Activated CD8-positive, alpha-beta T cell treated with anti-CD3 and anti-CD28 coated beads for 36 hours (primary cell): ENCODE results near the gene BICRA. TPM values are rescaled to one million over a fixed set of nuclear protein-coding genes. Genes with fewer than 3 reads are reported as not detected.
"Not testable (repeated sequence)": the region's sequence is repeated elsewhere in the genome, so short reads cannot be mapped to it uniquely, and the experiment has no call there.

Experiments
- ATAC-seq: fragments of 200-7000 bp; cut with Tn5 transposase; one replicate; pipeline ENCODE4 v1.10.0; 2021; ENCODE audit warnings: mild to moderate bottlenecking, moderate library complexity
- CTCF ChIA-PET: fragments of 350-600 bp; sonication (Branson Sonifier 250); formaldehyde crosslinking; loops from one replicate; lab custom pipeline; 2021; ENCODE audit warnings: antibody characterized with exemption; lab: Charles Lee
- POLR2A ChIA-PET: fragments of 350-600 bp; sonication (Branson Sonifier 250); formaldehyde crosslinking; loops from one replicate; lab custom pipeline; 2021; ENCODE audit warnings: antibody characterized with exemption; lab: Charles Lee
- DNase-seq: peaks from one replicate; pipeline ENCODE4 v3.0.0-alpha.2; 2020
- H3K27ac Mint-ChIP-seq: one replicate; pipeline ENCODE4 v1.8.0; 2021; ENCODE audit warnings: mild to moderate bottlenecking, mixed read lengths
- H3K27me3 Mint-ChIP-seq: one replicate; pipeline ENCODE4 v1.8.0; 2021; ENCODE audit warnings: mixed read lengths
- H3K36me3 Mint-ChIP-seq: one replicate; pipeline ENCODE4 v1.8.0; 2021; ENCODE audit warnings: low read depth, mixed read lengths
- H3K4me1 Mint-ChIP-seq: one replicate; pipeline ENCODE4 v1.8.0; 2021; ENCODE audit warnings: low read depth, mixed read lengths
- H3K4me3 Mint-ChIP-seq: one replicate; pipeline ENCODE4 v1.8.0; 2021; ENCODE audit warnings: mild to moderate bottlenecking, moderate library complexity, mixed read lengths
- H3K9me3 Mint-ChIP-seq: one replicate; pipeline ENCODE4 v1.8.0; 2021; ENCODE audit warnings: mixed read lengths
- intact Hi-C: fragments of 100-400 bp; cut with micrococcal nuclease; formaldehyde crosslinking; loops from one replicate; pipeline ENCODE4 v1.10.0; 2022
- total RNA-seq, 2 experiments: library from RNA; stranded (reverse); gene quantifications; one replicate each; pipeline ENCODE4 v1.2.3, GENCODE V29; 2021
- TF ChIP-seq, protein P1 (sequence below): fragments of 200-600 bp; IDR thresholded peaks from one replicate; pipeline ENCODE4 v1.8.0; 2022; ENCODE audit warnings: antibody characterized with exemption, mild to moderate bottlenecking

Gene BICRA
- total RNA-seq, 2 experiments from 2014 or later = 8.7 to 8.8 TPM

DNA sequence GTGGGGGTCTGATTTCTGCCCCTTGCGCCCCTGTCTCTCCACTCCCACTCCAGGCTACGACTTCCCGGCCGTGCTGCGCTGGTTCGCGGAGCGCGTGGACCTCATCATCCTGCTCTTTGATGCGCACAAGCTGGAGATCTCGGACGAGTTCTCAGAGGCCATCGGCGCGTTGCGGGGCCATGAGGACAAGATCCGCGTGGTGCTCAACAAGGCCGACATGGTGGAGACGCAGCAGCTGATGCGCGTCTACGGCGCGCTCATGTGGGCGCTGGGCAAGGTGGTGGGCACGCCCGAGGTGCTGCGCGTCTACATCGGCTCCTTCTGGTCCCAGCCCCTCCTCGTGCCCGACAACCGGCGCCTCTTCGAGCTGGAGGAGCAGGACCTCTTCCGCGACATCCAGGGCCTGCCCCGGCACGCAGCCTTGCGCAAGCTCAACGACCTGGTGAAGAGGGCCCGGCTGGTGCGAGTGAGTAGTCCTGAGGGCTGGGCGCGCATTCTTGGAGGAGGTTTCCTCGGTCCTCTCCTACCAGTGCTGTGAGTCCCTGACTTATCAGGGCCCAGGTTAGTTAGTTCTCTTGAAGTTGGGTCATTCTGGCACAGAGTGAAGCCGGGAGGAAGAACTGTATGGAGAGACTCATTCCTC is 116.9 kb downstream of the BICRA start:
- ChIA-PET POLR2A (no interaction called here), CTCF (interaction anchor here (1.2 to 4.8 kb wide), 2 partner anchors 11 to 13 kb away, joined by 3 to 28 read pairs; partner anchors contain the start of gene EHD2)
- Mint-ChIP-seq H3K4me3 (no peak overlapping the region), H3K27ac (no peak overlapping the region), H3K4me1 (peaks cover 20% of the 10 kb centered on the region), H3K27me3 (peaks cover 31% of the 10 kb centered on the region), H3K9me3 (no peaks in the 10 kb centered on the region), H3K36me3 (no peaks in the 10 kb centered on the region)
- ATAC-seq (no peak), DNase-seq (no peak)
- TF ChIP-seq, protein P1, sequence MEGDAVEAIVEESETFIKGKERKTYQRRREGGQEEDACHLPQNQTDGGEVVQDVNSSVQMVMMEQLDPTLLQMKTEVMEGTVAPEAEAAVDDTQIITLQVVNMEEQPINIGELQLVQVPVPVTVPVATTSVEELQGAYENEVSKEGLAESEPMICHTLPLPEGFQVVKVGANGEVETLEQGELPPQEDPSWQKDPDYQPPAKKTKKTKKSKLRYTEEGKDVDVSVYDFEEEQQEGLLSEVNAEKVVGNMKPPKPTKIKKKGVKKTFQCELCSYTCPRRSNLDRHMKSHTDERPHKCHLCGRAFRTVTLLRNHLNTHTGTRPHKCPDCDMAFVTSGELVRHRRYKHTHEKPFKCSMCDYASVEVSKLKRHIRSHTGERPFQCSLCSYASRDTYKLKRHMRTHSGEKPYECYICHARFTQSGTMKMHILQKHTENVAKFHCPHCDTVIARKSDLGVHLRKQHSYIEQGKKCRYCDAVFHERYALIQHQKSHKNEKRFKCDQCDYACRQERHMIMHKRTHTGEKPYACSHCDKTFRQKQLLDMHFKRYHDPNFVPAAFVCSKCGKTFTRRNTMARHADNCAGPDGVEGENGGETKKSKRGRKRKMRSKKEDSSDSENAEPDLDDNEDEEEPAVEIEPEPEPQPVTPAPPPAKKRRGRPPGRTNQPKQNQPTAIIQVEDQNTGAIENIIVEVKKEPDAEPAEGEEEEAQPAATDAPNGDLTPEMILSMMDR = no peak
- intact Hi-C loops = no loop called here

DNA sequence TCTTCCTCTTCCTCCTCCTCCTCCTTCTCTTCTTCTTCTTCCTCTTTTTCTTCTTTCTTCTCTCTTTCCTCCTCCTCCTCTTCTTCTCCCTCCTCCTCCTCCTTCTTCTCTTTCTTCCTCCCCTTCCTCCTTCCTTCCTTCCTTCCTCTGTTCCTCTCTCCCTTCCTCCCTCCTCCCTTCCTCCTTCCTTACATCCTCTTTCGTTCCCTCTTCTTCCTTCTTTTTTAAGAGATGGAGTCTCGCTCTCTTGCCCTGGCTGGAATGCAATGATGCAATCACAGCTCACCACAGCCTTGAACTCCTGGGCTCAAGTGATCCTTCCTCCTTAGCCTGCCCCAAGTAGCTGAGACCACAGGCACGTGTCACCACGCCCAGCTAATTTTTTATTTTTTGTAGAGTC is 117.5 kb downstream of the BICRA start:
- Mint-ChIP-seq H3K4me1 (peaks cover 20% of the 10 kb centered on the region), H3K4me3 (no peak overlapping the region), H3K27ac (no peak overlapping the region), H3K9me3 (no peaks in the 10 kb centered on the region), H3K27me3 (peaks cover 33% of the 10 kb centered on the region), H3K36me3 (no peaks in the 10 kb centered on the region)
- intact Hi-C loops = no loop called here
- DNase-seq = no peak
- ChIA-PET CTCF (interaction anchor here (1.2 kb wide), 1 partner anchor 11 kb away, joined by 3 read pairs; no protein-coding TSS in a partner anchor), POLR2A (no interaction called here)
- TF ChIP-seq, protein P1 = no peak
- ATAC-seq = no peak

DNA sequence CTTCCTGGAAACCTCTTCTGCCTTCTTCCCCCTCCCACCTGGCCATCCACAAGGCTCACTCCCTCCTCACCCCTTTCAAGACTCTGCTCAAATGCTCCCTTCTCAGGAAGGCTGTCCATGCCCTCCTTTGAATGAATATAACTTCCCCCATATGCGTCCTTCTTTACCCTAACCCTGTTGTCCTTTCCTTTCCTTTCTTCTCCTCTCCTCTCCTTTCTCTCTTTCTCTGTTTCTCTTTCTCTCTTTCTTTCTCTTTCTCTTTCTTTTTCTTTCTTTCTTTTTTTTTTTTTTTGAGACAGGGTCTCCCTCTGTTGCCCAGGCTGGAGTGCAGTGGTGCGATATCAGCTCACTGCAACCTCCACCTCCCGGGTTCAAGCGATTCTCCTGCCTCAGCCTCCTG is 119.4 kb downstream of the BICRA start:
- ATAC-seq, CTCF ChIA-PET, H3K27ac Mint-ChIP-seq, POLR2A ChIA-PET, H3K36me3 Mint-ChIP-seq, intact Hi-C loops, H3K9me3 Mint-ChIP-seq, DNase-seq, H3K4me3 Mint-ChIP-seq: not testable (repeated sequence)
- peaks cover 30% of the 10 kb centered on the region for H3K27me3 Mint-ChIP-seq
- peaks cover 20% of the 10 kb centered on the region for H3K4me1 Mint-ChIP-seq

DNA sequence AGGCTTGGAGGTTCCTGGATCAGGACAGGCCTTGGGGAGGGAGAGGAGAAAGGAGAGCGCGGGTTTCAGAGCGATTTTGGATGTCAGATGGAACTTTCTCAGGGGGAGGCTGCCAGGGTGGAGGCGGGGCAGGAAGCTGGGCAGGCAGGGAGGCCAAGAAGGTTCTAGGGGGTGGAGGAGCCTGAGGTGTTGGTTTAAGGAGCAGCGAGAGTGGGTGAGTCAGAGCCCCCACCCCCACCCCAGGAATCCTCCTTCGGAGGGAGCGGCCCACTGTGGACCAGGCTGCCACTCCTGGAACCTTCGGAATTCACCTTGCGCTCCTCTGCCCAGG is 120.5 kb downstream of the BICRA start:
- Mint-ChIP-seq H3K4me1 (peaks cover 20% of the 10 kb centered on the region), H3K4me3 (peak overlapping the region; percentile 67), H3K36me3 (no peaks in the 10 kb centered on the region), H3K27ac (peak overlapping the region; percentile 34), H3K27me3 (peaks cover 31% of the 10 kb centered on the region), H3K9me3 (no peaks in the 10 kb centered on the region)
- CTCF ChIA-PET = interaction anchor here (1.2 kb wide), 1 partner anchor 17 kb away, joined by 4 read pairs; the partner anchor contains the start of gene EHD2
- intact Hi-C loops = no loop called here
- ATAC-seq = peak; percentile 67
- peak; percentile 54 for DNase-seq
- TF ChIP-seq, protein P1 = no peak
- POLR2A ChIA-PET = interaction anchor here (0.6 to 0.8 kb wide), 2 partner anchors 12 to 16 kb away, joined by 4 read pairs; partner anchors contain the start of gene NOP53

DNA sequence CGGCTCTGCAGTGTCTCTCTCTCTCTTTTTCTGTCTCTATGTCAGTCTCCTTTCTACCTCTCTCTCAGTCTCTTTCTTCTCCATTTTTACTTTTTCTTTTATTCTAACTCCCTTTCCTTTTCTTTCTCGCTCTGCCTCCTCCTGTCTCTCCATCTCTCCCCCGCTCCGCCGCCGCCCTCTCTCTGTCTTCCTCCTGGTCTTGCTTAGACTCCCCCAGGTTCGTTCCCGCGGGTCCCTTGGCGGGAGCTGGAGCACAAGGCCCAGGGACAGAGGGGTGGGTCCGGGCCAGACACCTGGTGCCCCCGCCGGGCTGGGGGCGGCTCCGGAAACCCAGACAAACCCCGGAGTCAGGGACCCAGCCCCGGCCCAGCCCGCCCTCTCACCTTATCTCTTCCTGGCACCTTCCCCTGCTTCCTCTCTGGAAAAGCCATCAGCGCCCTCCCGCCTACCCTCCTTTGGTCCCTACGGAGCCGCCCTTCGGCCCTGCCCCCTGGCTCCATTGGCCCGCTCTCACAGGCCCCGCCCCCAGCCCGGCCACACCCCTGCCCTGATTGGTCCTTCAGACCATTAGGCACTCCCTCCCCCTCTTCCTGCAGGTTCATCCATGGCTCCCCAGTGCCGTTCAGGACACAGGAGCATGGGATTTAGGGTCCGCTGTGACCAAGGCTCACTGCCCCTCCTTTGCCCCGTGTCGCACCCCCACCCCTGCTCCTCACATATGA is 121.0 kb downstream of the BICRA start:
- Mint-ChIP-seq H3K36me3 (no peaks in the 10 kb centered on the region), H3K27ac (peak overlapping the region; percentile 34), H3K9me3 (no peaks in the 10 kb centered on the region), H3K4me3 (peak overlapping the region; percentile 67), H3K4me1 (peaks cover 20% of the 10 kb centered on the region), H3K27me3 (peaks cover 29% of the 10 kb centered on the region)
- ChIA-PET POLR2A (interaction anchor here (0.6 to 0.8 kb wide), 2 partner anchors 11 to 15 kb away, joined by 4 read pairs; partner anchors contain the start of gene NOP53), CTCF (interaction anchor here (1.2 to 2.6 kb wide), 2 partner anchors 17 kb away, joined by 4 to 11 read pairs; partner anchors contain the start of gene EHD2)
- ATAC-seq (peak; percentile 88), DNase-seq (peak; percentile 72)
- intact Hi-C loops = no loop called here
- TF ChIP-seq, protein P1 = no peak
